ENCODE results near the gene IQGAP2. TPM values are rescaled to one million over a fixed set of nuclear protein-coding genes. Genes with fewer than 3 reads are reported as not detected.

IQGAP2 gene
- total and polyA plus RNA-seq, 9 of the 15 experiments (the other 6 are each of a cell fraction or from before 2014, with no cell fraction given) = 8.7 to 23.2 (median 17.4) TPM

GRCh38 chr5:76657683-76658311 lies 254.7 kb downstream of the IQGAP2 start (continued):
- TF ChIP-seq ZNF217 (CRISPR knock-in tag; IDR thresholded peaks at IDR 0.05) = no peak
- no peak for TF ChIP-seq E2F3 (CRISPR knock-in tag; IDR thresholded peaks at IDR 0.05)
- no peak for TF ChIP-seq HMG20B (CRISPR knock-in tag; IDR thresholded peaks at IDR 0.05)
- peak; percentile 98 for TF ChIP-seq SOX6 (IDR thresholded peaks at IDR 0.05)
- no peak for TF ChIP-seq TGIF2 (CRISPR knock-in tag; IDR thresholded peaks at IDR 0.05)
- peak; percentile 98 for TF ChIP-seq EP300 (IDR thresholded peaks at IDR 0.05; ENCODE audit: low read length)
- peak; percentile 63; the same call in 1 of the 2 replicates for TF ChIP-seq SP1 (CRISPR knock-in tag; IDR thresholded peaks at IDR 0.05)
- TF ChIP-seq ZNF584 (CRISPR knock-in tag; IDR thresholded peaks at IDR 0.05; ENCODE audit: low read depth) = peak; percentile 96
- no peak for TF ChIP-seq ZNF224 (CRISPR knock-in tag; IDR thresholded peaks at IDR 0.05)
- TF ChIP-seq MBD1 (CRISPR knock-in tag; IDR thresholded peaks at IDR 0.05) = no peak
- TF ChIP-seq ZFP1 (CRISPR knock-in tag; IDR thresholded peaks at IDR 0.05) = no peak
- peak; percentile 89 for TF ChIP-seq BCOR (IDR thresholded peaks at IDR 0.05)
- 0 out of 2 replicates have a peak, but pooled peaks have one; percentile 59 for TF ChIP-seq NR2C1 (IDR thresholded peaks at IDR 0.05)
- TF ChIP-seq NR2C1 (tag; IDR thresholded peaks at IDR 0.05) = peak; percentile 87
- no peak for TF ChIP-seq DLX4 (CRISPR knock-in tag; IDR thresholded peaks at IDR 0.05)
- TF ChIP-seq E4F1 (CRISPR knock-in tag; IDR thresholded peaks at IDR 0.05; ENCODE audit: borderline replicate concordance) = no peak
- peak; percentile 99 for TF ChIP-seq PHB2 (IDR thresholded peaks at IDR 0.05; ENCODE audit: low read depth)
- TF ChIP-seq ELF2 (CRISPR knock-in tag; IDR thresholded peaks at IDR 0.05) = peak; percentile 53; the same call in 1 of the 2 replicates
- no peak for TF ChIP-seq DDX20 (tag; IDR thresholded peaks at IDR 0.05; ENCODE audit: low read depth)
- peak; percentile 71 for TF ChIP-seq CREM (IDR thresholded peaks at IDR 0.05; ENCODE audit: low read depth)
- peak in 1 of 2 experiments; percentile 67; a peak in 2 of 4 replicates for TF ChIP-seq FOXK2 (conservative IDR thresholded peaks at IDR 0.05 in 1 of 2, IDR thresholded peaks at IDR 0.05 in 1 of 2; ENCODE audit: low read depth in 2 of 2)
- no peak for TF ChIP-seq ZFPM2 (CRISPR knock-in tag; IDR thresholded peaks at IDR 0.05)
- TF ChIP-seq YY1 (IDR thresholded peaks at IDR 0.05; ENCODE audit: borderline replicate concordance in 1 of 3, control insufficient read depth in 1 of 3, extremely low read depth in 1 of 3, insufficient read depth in 3 of 3, insufficient read length in 1 of 3, insufficient replicate concordance in 2 of 3, low read depth in 1 of 3, low read length in 2 of 3) = no peak
- TF ChIP-seq THAP7 (CRISPR knock-in tag; IDR thresholded peaks at IDR 0.05) = no peak
- TF ChIP-seq TBL1XR1 (IDR thresholded peaks at IDR 0.05; ENCODE audit: low read length in 2 of 2) = peak; percentile 86 to 95
- no peak for TF ChIP-seq SNRNP70 (optimal IDR thresholded peaks at IDR 0.05; ENCODE audit: low read depth, low read length)
